Measurements from ENCODE around the gene SSC4D.

SSC4D gene

DNA sequence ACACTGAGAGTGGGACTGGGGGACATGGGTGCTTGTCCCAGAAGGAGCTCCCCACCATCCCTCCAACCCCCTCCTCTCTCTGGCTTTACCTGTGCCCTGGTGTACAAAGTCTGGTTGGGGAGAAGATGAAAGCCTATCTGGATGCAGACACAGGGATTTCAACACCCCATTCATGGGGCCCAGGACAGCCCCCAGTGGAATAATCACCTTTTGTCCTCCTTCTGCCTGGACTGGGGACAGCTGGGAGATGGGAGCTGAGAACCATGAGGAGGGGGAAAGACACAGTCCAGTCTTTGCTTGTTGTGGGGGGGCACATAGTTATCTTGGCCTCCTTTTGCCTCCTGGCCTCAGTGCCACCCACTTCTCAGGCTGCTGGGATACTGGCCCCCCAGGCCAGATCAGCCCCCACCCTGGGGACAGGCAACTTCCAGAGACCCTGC lies 1.4 kb downstream of the SSC4D start:
- TF ChIP-seq, protein P1, sequence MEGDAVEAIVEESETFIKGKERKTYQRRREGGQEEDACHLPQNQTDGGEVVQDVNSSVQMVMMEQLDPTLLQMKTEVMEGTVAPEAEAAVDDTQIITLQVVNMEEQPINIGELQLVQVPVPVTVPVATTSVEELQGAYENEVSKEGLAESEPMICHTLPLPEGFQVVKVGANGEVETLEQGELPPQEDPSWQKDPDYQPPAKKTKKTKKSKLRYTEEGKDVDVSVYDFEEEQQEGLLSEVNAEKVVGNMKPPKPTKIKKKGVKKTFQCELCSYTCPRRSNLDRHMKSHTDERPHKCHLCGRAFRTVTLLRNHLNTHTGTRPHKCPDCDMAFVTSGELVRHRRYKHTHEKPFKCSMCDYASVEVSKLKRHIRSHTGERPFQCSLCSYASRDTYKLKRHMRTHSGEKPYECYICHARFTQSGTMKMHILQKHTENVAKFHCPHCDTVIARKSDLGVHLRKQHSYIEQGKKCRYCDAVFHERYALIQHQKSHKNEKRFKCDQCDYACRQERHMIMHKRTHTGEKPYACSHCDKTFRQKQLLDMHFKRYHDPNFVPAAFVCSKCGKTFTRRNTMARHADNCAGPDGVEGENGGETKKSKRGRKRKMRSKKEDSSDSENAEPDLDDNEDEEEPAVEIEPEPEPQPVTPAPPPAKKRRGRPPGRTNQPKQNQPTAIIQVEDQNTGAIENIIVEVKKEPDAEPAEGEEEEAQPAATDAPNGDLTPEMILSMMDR (IDR thresholded peaks at IDR 0.05; ENCODE audit: insufficient read depth, low read length): no peak
- TF ChIP-seq POLR2AphosphoS5 (IDR thresholded peaks at IDR 0.05; ENCODE audit: low read depth): no peak
- TF ChIP-seq SPI1 (IDR thresholded peaks at IDR 0.05; ENCODE audit: borderline replicate concordance, low read depth): no peak
- TF ChIP-seq, protein P2, sequence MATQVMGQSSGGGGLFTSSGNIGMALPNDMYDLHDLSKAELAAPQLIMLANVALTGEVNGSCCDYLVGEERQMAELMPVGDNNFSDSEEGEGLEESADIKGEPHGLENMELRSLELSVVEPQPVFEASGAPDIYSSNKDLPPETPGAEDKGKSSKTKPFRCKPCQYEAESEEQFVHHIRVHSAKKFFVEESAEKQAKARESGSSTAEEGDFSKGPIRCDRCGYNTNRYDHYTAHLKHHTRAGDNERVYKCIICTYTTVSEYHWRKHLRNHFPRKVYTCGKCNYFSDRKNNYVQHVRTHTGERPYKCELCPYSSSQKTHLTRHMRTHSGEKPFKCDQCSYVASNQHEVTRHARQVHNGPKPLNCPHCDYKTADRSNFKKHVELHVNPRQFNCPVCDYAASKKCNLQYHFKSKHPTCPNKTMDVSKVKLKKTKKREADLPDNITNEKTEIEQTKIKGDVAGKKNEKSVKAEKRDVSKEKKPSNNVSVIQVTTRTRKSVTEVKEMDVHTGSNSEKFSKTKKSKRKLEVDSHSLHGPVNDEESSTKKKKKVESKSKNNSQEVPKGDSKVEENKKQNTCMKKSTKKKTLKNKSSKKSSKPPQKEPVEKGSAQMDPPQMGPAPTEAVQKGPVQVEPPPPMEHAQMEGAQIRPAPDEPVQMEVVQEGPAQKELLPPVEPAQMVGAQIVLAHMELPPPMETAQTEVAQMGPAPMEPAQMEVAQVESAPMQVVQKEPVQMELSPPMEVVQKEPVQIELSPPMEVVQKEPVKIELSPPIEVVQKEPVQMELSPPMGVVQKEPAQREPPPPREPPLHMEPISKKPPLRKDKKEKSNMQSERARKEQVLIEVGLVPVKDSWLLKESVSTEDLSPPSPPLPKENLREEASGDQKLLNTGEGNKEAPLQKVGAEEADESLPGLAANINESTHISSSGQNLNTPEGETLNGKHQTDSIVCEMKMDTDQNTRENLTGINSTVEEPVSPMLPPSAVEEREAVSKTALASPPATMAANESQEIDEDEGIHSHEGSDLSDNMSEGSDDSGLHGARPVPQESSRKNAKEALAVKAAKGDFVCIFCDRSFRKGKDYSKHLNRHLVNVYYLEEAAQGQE (IDR thresholded peaks at IDR 0.05; ENCODE audit: insufficient replicate concordance, low read depth): no peak
- TF ChIP-seq GABPA (IDR thresholded peaks at IDR 0.05; ENCODE audit: low read depth): no peak
- no peaks in the 10 kb centered on the region for H3K27me3 ChIP-seq (ENCODE audit: insufficient read depth, poor library complexity, severe bottlenecking)
- no peak overlapping the region for H3K27ac ChIP-seq (replicated peaks)
- no peak overlapping the region for H3K4me3 ChIP-seq (replicated peaks; ENCODE audit: insufficient read depth, low read length)
- DNase-seq (ENCODE audit: low read depth in 1 of 2, low spot score in 1 of 2): no peak

DNA sequence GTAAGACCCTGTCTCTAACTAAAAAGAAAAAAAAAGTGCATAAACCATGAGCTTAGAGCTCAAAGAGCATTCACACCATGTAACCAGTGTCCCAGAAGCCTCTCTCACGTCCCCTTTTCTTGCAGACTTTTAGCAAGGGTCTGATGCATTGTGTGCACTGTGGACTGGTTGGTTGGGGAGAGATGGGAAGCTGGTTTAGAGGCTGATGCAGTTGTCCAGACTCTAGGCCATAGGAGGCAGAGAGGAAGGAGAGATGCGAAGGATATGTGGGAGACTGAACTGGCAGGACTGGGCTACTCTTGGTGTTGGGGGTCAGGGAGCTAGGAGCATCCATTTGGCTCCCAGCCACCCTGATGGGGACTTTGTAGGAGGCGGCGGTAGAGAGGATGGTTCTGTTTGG lies 1.8 kb downstream of the SSC4D start:
- no peak for DNase-seq (ENCODE audit: low read depth in 1 of 2, low spot score in 1 of 2)
- TF ChIP-seq, protein P2 (IDR thresholded peaks at IDR 0.05; ENCODE audit: insufficient replicate concordance, low read depth): no peak
- TF ChIP-seq GABPA (IDR thresholded peaks at IDR 0.05; ENCODE audit: low read depth) (no peak), POLR2AphosphoS5 (IDR thresholded peaks at IDR 0.05; ENCODE audit: low read depth) (no peak), SPI1 (IDR thresholded peaks at IDR 0.05; ENCODE audit: borderline replicate concordance, low read depth) (no peak)
- TF ChIP-seq, protein P1 (IDR thresholded peaks at IDR 0.05; ENCODE audit: insufficient read depth, low read length): no peak
- H3K4me3 ChIP-seq (replicated peaks; ENCODE audit: insufficient read depth, low read length): no peak overlapping the region
- H3K27ac ChIP-seq (replicated peaks): no peak overlapping the region
- no peaks in the 10 kb centered on the region for H3K27me3 ChIP-seq (ENCODE audit: insufficient read depth, poor library complexity, severe bottlenecking)

DNA sequence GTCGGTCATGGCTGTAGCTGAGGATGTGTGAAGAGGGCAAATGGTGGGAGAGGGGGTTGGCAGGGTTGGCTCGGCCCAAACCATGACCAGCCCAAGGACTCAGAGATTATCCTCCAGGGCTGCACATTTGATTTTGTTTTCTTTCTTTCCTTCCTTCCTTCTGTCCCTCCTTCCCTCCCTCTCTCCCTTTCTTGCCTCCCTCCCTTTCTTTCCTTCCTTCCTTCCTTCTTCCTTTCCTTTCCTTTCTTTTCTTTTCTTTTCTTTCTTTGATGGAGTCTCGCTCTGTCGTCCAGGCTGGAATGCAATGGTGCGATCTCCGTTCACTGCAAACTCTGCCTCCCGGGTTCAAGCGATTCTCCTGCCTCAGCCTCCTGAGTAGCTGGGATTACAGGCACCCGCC lies 3.8 kb downstream of the SSC4D start:
- no peak for DNase-seq (ENCODE audit: low read depth in 1 of 2, low spot score in 1 of 2)
- TF ChIP-seq, protein P2 (IDR thresholded peaks at IDR 0.05; ENCODE audit: insufficient replicate concordance, low read depth): no peak
- TF ChIP-seq, protein P1 (IDR thresholded peaks at IDR 0.05; ENCODE audit: insufficient read depth, low read length): no peak
- Histone ChIP-seq H3K27me3 (ENCODE audit: insufficient read depth, poor library complexity, severe bottlenecking) (no peaks in the 10 kb centered on the region), H3K27ac (replicated peaks) (no peak overlapping the region), H3K4me3 (replicated peaks; ENCODE audit: insufficient read depth, low read length) (no peak overlapping the region)

All from HL-60 (cell line).